Left ventricle myocardium inferior (tissue), 1 donor: Measurements from ENCODE around the gene KCNMA1. TPM values are rescaled to one million over a fixed set of nuclear protein-coding genes. Genes with fewer than 3 reads are reported as not detected.

Experiments used
- DNase-seq: peaks from one replicate; pipeline ENCODE4 v3.0.0-alpha.2; 2020
- H3K27ac ChIP-seq: fragments of 200-600 bp; replicated peaks from 2 replicates; pipeline ENCODE4 v1.8.0; 2021
- H3K27me3 ChIP-seq: fragments of 200-600 bp; 2 replicates; pipeline ENCODE4 v1.8.0; 2021; ENCODE audit warnings: low read depth
- H3K36me3 ChIP-seq: fragments of 200-600 bp; 2 replicates; pipeline ENCODE4 v1.8.0; 2021
- H3K4me1 ChIP-seq: fragments of 200-600 bp; 2 replicates; pipeline ENCODE4 v1.8.0; 2021
- H3K4me3 ChIP-seq: fragments of 200-600 bp; 2 replicates; pipeline ENCODE4 v1.8.0; 2021; ENCODE audit warnings: mild to moderate bottlenecking, moderate library complexity
- H3K9me3 ChIP-seq: fragments of 200-600 bp; replicated peaks from 2 replicates; pipeline ENCODE4 v1.8.0; 2021
- intact Hi-C: fragments of 100-400 bp; cut with micrococcal nuclease; formaldehyde crosslinking; loops from one replicate; pipeline ENCODE4 v1.11.0; 2022
- total RNA-seq: library from RNA; stranded (reverse); fragmentation: NEBNext Ultra II Directional; extraction: Animal tissue kit (Norgen Biotek cat#: 25700); gene quantifications from one replicate; pipeline ENCODE4 v1.2.1, GENCODE V29; 2021
- TF ChIP-seq, protein P1 (sequence below): fragments of 200-600 bp; IDR thresholded peaks from 2 replicates; pipeline ENCODE4 v1.8.0; 2021; ENCODE audit warnings: antibody characterized with exemption, mild to moderate bottlenecking, borderline replicate concordance
- donor health status: DM: no; HTN: yes; CAD: no; lungs with severe emphysema.

The KCNMA1 gene
- total RNA-seq, 1 donor from 2014 or later = 1.8 TPM

DNA sequence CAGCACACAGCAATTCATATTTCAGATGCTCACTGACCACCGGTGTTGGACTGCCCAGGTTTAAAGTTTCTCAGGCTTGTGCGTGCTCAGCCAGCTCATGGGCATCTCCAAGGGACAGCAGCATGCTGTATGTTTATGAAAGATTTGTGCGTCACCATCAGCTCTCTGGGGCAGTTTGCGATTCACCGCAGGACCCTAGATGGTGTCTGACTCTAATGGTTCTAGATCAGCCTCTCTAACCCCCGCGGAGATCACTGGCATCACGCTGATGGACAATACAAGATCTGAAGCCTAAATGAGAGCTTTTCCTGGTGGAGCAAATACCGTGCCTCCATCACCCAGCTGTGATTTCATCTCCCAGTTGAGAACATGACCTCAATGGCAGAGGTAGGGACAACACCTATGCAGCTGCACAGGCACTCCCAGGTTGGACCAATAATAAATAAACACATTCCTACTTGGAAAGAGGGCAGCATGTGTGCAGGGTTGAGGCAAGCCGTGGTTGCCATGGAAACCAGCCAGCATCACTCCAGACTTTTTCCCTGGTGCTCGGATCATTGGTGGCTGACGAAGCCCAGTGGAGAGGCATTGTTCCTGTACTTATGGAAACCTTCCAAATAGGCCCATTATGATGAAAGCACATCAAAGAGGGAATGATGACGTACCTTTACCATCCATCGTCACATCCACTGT is 253.6 kb downstream of the KCNMA1 start:
- intact Hi-C loops = no loop called here
- Histone ChIP-seq H3K9me3 (no peaks in the 10 kb centered on the region), H3K27me3 (peaks cover 52% of the 10 kb centered on the region), H3K4me3 (no peak overlapping the region), H3K36me3 (no peaks in the 10 kb centered on the region), H3K4me1 (no peaks in the 10 kb centered on the region), H3K27ac (no peak overlapping the region)
- TF ChIP-seq, protein P1, sequence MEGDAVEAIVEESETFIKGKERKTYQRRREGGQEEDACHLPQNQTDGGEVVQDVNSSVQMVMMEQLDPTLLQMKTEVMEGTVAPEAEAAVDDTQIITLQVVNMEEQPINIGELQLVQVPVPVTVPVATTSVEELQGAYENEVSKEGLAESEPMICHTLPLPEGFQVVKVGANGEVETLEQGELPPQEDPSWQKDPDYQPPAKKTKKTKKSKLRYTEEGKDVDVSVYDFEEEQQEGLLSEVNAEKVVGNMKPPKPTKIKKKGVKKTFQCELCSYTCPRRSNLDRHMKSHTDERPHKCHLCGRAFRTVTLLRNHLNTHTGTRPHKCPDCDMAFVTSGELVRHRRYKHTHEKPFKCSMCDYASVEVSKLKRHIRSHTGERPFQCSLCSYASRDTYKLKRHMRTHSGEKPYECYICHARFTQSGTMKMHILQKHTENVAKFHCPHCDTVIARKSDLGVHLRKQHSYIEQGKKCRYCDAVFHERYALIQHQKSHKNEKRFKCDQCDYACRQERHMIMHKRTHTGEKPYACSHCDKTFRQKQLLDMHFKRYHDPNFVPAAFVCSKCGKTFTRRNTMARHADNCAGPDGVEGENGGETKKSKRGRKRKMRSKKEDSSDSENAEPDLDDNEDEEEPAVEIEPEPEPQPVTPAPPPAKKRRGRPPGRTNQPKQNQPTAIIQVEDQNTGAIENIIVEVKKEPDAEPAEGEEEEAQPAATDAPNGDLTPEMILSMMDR = no peak
- no peak for DNase-seq

DNA sequence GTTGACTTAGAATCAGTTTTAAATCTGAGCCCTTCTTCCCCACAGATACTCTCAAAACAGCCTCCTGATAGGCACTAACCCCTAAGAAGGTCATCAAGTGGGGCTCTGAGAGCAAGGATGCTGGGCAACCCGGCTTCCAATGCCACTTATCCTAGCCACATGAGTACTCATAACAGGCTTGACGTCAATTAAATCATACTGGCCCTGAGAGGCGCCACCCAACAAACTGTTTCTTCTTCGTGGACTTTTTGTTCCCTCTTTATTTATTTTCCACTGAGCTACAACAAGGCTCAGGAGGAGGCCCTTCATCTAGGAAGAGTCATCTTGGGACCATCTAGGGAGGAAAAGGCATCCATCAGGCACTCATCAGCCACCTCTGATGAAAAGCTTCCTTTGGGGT is 255.9 kb downstream of the KCNMA1 start:
- no peaks in the 10 kb centered on the region for H3K4me1 ChIP-seq
- H3K4me3 ChIP-seq = no peak overlapping the region
- peaks cover 68% of the 10 kb centered on the region for H3K27me3 ChIP-seq
- DNase-seq = no peak
- intact Hi-C loops = no loop called here
- H3K27ac ChIP-seq = no peak overlapping the region
- TF ChIP-seq, protein P1 = no peak
- no peaks in the 10 kb centered on the region for H3K36me3 ChIP-seq
- H3K9me3 ChIP-seq = no peaks in the 10 kb centered on the region

DNA sequence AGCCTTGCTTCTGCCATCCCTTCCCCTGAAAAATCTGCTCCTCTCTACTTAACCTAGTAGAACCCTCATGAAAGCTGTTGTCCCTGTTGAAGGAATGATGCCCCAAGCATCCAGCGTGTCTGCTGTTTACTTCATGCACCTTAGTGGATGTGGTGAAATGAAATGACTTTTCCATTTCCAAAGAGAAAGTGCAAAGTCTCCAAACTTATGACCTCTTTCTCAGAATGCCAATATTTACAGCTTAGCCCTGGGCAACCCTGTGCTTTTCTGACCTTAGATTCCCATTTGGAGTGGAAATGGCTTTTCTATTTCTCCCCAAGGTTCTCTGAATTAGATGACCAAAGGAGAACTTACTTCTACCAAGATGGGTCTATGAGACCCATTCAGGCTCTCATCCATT is 256.9 kb downstream of the KCNMA1 start:
- Histone ChIP-seq H3K27me3 (peaks cover 72% of the 10 kb centered on the region), H3K4me1 (no peaks in the 10 kb centered on the region), H3K36me3 (no peaks in the 10 kb centered on the region), H3K9me3 (no peaks in the 10 kb centered on the region), H3K27ac (no peak overlapping the region), H3K4me3 (no peak overlapping the region)
- intact Hi-C loops = no loop called here
- TF ChIP-seq, protein P1 = no peak
- no peak for DNase-seq

DNA sequence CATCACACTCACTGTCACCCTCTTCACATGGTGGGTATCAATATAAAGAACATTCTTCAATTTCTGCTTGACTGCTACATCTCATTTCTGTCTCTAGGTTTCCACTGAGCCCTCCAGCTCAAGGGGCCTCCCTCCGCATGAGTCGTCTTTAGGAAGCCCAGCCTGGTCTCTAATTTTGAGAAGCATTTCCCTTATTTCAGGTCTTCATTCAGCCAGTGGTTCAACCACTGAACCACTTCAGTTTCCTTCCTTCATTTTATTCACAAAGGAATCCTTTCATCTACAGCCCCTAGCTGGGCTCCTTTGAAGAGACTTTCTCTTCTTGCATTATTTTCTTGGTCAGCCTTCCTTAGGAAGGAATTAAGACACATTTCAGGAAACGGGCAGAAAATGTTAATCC is 257.4 kb downstream of the KCNMA1 start:
- H3K4me3 ChIP-seq = no peak overlapping the region
- H3K27ac ChIP-seq = no peak overlapping the region
- no peaks in the 10 kb centered on the region for H3K9me3 ChIP-seq
- no peaks in the 10 kb centered on the region for H3K36me3 ChIP-seq
- TF ChIP-seq, protein P1 = no peak
- intact Hi-C loops = no loop called here
- no peak for DNase-seq
- no peaks in the 10 kb centered on the region for H3K4me1 ChIP-seq
- peaks cover 72% of the 10 kb centered on the region for H3K27me3 ChIP-seq

DNA sequence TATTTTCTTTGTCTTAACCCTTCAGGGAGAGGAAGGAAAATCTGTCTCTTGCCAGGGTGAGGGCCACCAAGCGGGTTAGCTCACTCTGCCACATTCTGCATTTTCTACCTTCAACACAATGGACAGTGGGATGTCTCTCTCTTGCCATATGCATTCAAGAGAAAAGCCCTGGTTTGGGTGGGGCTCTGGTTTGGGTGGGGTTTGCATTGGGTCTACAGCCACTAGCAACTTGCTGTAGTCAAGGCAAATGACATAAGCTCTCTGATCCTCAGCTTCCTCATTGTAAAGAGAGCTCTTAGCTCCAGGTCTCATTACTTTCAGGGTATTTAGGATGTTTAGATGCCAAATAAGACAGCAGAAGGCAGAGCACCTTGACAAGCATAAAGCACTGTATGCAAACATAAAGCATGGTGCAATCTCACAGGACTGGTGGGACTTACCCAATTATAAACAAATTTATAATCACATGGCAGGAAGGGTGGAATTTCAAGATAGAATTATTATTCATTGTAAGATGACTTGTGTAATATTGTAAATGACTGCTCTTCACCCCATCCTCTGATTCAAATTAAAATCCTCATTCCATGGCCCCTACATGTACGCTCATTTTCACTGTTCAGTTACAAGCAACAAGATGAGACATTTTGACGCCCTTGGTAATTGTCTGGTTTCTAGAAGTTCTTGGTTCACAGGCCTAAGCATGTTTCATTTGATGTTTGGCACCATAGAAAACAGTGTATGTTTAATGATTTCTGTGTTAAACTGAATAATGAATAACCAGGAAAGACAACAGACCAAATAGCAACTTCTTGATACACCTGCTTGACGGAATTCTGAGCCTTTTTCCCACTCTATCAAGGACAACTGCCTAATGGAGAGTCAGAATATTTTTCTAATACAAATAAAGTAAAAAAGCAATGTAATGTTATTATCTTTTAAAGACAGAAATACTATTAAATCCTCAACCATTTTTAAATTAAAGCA is 258.9 kb downstream of the KCNMA1 start:
- H3K4me1 ChIP-seq = no peaks in the 10 kb centered on the region
- H3K36me3 ChIP-seq = no peaks in the 10 kb centered on the region
- no peak overlapping the region for H3K4me3 ChIP-seq
- intact Hi-C loops = no loop called here
- no peaks in the 10 kb centered on the region for H3K9me3 ChIP-seq
- no peak for DNase-seq
- TF ChIP-seq, protein P1 = no peak
- peaks cover 86% of the 10 kb centered on the region for H3K27me3 ChIP-seq
- H3K27ac ChIP-seq = no peak overlapping the region
